Measurements from ENCODE around the gene CRAMP1.

GRCh38 chr16:1655909-1656807 lies 44.0 kb downstream of the CRAMP1 start:
- TF ChIP-seq ZNF776 (tag by site-specific recombination; IDR thresholded peaks at IDR 0.05; ENCODE audit: borderline replicate concordance), result no peak
- no peak for TF ChIP-seq ZNF24 (tag by site-specific recombination; IDR thresholded peaks at IDR 0.05)
- TF ChIP-seq ZNF274 (IDR thresholded peaks at IDR 0.05; ENCODE audit: low read length), result no peak
- no peak for TF ChIP-seq ZNF274 (tag by site-specific recombination; IDR thresholded peaks at IDR 0.05; ENCODE audit: borderline replicate concordance)
- TF ChIP-seq GLI4 (tag by site-specific recombination; IDR thresholded peaks at IDR 0.05), result no peak
- TF ChIP-seq ZBTB1 (tag by site-specific recombination; IDR thresholded peaks at IDR 0.05), result no peak
- no peak for TF ChIP-seq ZNF571 (tag by site-specific recombination; IDR thresholded peaks at IDR 0.05)
- no peak for TF ChIP-seq ZNF423 (tag by site-specific recombination; IDR thresholded peaks at IDR 0.05)
- TF ChIP-seq, protein P1, sequence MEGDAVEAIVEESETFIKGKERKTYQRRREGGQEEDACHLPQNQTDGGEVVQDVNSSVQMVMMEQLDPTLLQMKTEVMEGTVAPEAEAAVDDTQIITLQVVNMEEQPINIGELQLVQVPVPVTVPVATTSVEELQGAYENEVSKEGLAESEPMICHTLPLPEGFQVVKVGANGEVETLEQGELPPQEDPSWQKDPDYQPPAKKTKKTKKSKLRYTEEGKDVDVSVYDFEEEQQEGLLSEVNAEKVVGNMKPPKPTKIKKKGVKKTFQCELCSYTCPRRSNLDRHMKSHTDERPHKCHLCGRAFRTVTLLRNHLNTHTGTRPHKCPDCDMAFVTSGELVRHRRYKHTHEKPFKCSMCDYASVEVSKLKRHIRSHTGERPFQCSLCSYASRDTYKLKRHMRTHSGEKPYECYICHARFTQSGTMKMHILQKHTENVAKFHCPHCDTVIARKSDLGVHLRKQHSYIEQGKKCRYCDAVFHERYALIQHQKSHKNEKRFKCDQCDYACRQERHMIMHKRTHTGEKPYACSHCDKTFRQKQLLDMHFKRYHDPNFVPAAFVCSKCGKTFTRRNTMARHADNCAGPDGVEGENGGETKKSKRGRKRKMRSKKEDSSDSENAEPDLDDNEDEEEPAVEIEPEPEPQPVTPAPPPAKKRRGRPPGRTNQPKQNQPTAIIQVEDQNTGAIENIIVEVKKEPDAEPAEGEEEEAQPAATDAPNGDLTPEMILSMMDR (tag by site-specific recombination; IDR thresholded peaks at IDR 0.05), result no peak
- TF ChIP-seq, protein P2, sequence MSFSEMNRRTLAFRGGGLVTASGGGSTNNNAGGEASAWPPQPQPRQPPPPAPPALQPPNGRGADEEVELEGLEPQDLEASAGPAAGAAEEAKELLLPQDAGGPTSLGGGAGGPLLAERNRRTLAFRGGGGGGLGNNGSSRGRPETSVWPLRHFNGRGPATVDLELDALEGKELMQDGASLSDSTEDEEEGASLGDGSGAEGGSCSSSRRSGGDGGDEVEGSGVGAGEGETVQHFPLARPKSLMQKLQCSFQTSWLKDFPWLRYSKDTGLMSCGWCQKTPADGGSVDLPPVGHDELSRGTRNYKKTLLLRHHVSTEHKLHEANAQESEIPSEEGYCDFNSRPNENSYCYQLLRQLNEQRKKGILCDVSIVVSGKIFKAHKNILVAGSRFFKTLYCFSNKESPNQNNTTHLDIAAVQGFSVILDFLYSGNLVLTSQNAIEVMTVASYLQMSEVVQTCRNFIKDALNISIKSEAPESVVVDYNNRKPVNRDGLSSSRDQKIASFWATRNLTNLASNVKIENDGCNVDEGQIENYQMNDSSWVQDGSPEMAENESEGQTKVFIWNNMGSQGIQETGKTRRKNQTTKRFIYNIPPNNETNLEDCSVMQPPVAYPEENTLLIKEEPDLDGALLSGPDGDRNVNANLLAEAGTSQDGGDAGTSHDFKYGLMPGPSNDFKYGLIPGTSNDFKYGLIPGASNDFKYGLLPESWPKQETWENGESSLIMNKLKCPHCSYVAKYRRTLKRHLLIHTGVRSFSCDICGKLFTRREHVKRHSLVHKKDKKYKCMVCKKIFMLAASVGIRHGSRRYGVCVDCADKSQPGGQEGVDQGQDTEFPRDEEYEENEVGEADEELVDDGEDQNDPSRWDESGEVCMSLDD (tag by site-specific recombination; IDR thresholded peaks at IDR 0.05), result no peak
- TF ChIP-seq ZNF292 (tag by site-specific recombination; IDR thresholded peaks at IDR 0.05; ENCODE audit: borderline replicate concordance, low read depth), result no peak
- TF ChIP-seq ZNF624 (tag by site-specific recombination; IDR thresholded peaks at IDR 0.05), result no peak
